ENCODE results near the gene CYP3A4.
"Not testable (repeated sequence)": the region's sequence is repeated elsewhere in the genome, so short reads cannot be mapped to it uniquely, and the experiment has no call there.

CYP3A4 gene

GRCh38 chr7:99748846-99749579, 35.0 kb downstream of the CYP3A4 start:
- no peak for DNase-seq

GRCh38 chr7:99746915-99747314, 37.1 kb downstream of the CYP3A4 start:
- DNase-seq, result not testable (repeated sequence)

GRCh38 chr7:99745395-99745794, 38.6 kb downstream of the CYP3A4 start:
- DNase-seq, result not testable (repeated sequence)

GRCh38 chr7:99742737-99743394, 41.1 kb downstream of the CYP3A4 start:
- no peak for DNase-seq

GRCh38 chr7:99741441-99741795, 42.6 kb downstream of the CYP3A4 start:
- no peak for DNase-seq

- DNase-seq, result no peak
Measured at GRCh38 chr7:99740573-99741440, 43.2 kb downstream of the CYP3A4 start.

- no peak for DNase-seq
Measured at GRCh38 chr7:99739699-99740572, 44.0 kb downstream of the CYP3A4 start.

- no peak for DNase-seq
Measured at GRCh38 chr7:99737726-99738125, 46.3 kb downstream of the CYP3A4 start.

GRCh38 chr7:99736667-99737066, 47.3 kb downstream of the CYP3A4 start:
- not testable (repeated sequence) for DNase-seq

- DNase-seq, result no peak
Measured at GRCh38 chr7:99734987-99735386, 49.0 kb downstream of the CYP3A4 start, which contains the start of gene CYP3A7. CYP3A7 (minus strand) TSS chr7:99735196; CDS start chr7:99735093, 103 bp downstream.

- no peak for DNase-seq
Measured at GRCh38 chr7:99733448-99733847, 50.5 kb downstream of the CYP3A4 start.

GRCh38 chr7:99733003-99733402, 51.0 kb downstream of the CYP3A4 start:
- DNase-seq, result no peak

GRCh38 chr7:99731638-99732374, 52.2 kb downstream of the CYP3A4 start:
- no peak for DNase-seq

GRCh38 chr7:99730992-99731391, 53.0 kb downstream of the CYP3A4 start:
- no peak for DNase-seq

- no peak for DNase-seq
Measured at GRCh38 chr7:99730238-99730810, 53.7 kb downstream of the CYP3A4 start.

GRCh38 chr7:99729486-99730237, 54.3 kb downstream of the CYP3A4 start:
- DNase-seq, result no peak

GRCh38 chr7:99728615-99729014, 55.4 kb downstream of the CYP3A4 start:
- no peak for DNase-seq

GRCh38 chr7:99723201-99723600, 60.8 kb downstream of the CYP3A4 start:
- not testable (repeated sequence) for DNase-seq

- no peak for DNase-seq
Measured at GRCh38 chr7:99720800-99721595, 63.0 kb downstream of the CYP3A4 start.
